GM21526 (cell line): ENCODE results near the gene EVI2A.

Experiments used
- ATAC-seq: cut with Tn5 transposase; IDR thresholded peaks from one replicate; pipeline ENCODE4 v1.9.1; 2021; ENCODE audit warnings: moderate library complexity; ENCODE audit not compliant: unreplicated experiment, low FRiP score

Gene EVI2A

GRCh38 chr17:31279401-31279800, 42.0 kb downstream of the EVI2A start:
- ATAC-seq = no peak

- no peak for ATAC-seq
Measured at GRCh38 chr17:31275116-31275515, 46.3 kb downstream of the EVI2A start.

- ATAC-seq = no peak
Measured at GRCh38 chr17:31274252-31274651, 47.2 kb downstream of the EVI2A start.

GRCh38 chr17:31273516-31273915, 47.9 kb downstream of the EVI2A start:
- no peak for ATAC-seq

- ATAC-seq = no peak
Measured at GRCh38 chr17:31272803-31273202, 48.6 kb downstream of the EVI2A start.

- ATAC-seq = no peak
Measured at GRCh38 chr17:31272236-31272635, 49.2 kb downstream of the EVI2A start.

GRCh38 chr17:31269578-31269983, 51.8 kb downstream of the EVI2A start:
- no peak for ATAC-seq

GRCh38 chr17:31269036-31269577, 52.3 kb downstream of the EVI2A start:
- ATAC-seq = no peak
